GM19324 (cell line): ENCODE results near the gene RABEP1.

ENCODE experiments used
- ATAC-seq: cut with Tn5 transposase; IDR thresholded peaks from one replicate; pipeline ENCODE4 v1.9.1; 2021; ENCODE audit warnings: mild to moderate bottlenecking, moderate library complexity; ENCODE audit not compliant: unreplicated experiment, low FRiP score

Gene RABEP1

GRCh38 chr17:5355421-5356129 is 73.5 kb downstream of the RABEP1 start:
- ATAC-seq: no peak

GRCh38 chr17:5361426-5361825 is 79.3 kb downstream of the RABEP1 start:
- no peak for ATAC-seq

- no peak for ATAC-seq
These were observed 80.2 kb downstream of the RABEP1 start for GRCh38 chr17:5362162-5362811.

GRCh38 chr17:5364156-5364555 is 82.1 kb downstream of the RABEP1 start:
- no peak for ATAC-seq

GRCh38 chr17:5364696-5365095 is 82.6 kb downstream of the RABEP1 start:
- no peak for ATAC-seq

GRCh38 chr17:5365831-5366230 is 83.7 kb downstream of the RABEP1 start:
- no peak for ATAC-seq

GRCh38 chr17:5370411-5370810 is 88.3 kb downstream of the RABEP1 start:
- ATAC-seq: no peak

- no peak for ATAC-seq
These were observed 91.0 kb downstream of the RABEP1 start for GRCh38 chr17:5373112-5373511.

GRCh38 chr17:5378566-5379207 is 96.6 kb downstream of the RABEP1 start:
- no peak for ATAC-seq

GRCh38 chr17:5379351-5380107 is 97.4 kb downstream of the RABEP1 start:
- ATAC-seq: no peak

GRCh38 chr17:5380491-5381135 is 98.5 kb downstream of the RABEP1 start:
- ATAC-seq: no peak

GRCh38 chr17:5381542-5381941 is 99.5 kb downstream of the RABEP1 start:
- no peak for ATAC-seq

- ATAC-seq: no peak
These were observed 109.6 kb downstream of the RABEP1 start for GRCh38 chr17:5391678-5392077.

GRCh38 chr17:5396612-5397011 is 114.5 kb downstream of the RABEP1 start:
- ATAC-seq: no peak

- no peak for ATAC-seq
These were observed 117.7 kb downstream of the RABEP1 start for GRCh38 chr17:5399767-5400166.

- no peak for ATAC-seq
These were observed 123.3 kb downstream of the RABEP1 start for GRCh38 chr17:5405400-5405799.

GRCh38 chr17:5408186-5408585 is 126.1 kb downstream of the RABEP1 start:
- ATAC-seq: no peak

GRCh38 chr17:5410594-5411272 is 128.6 kb downstream of the RABEP1 start:
- no peak for ATAC-seq

- no peak for ATAC-seq
These were observed 131.6 kb downstream of the RABEP1 start for GRCh38 chr17:5413682-5414081.

GRCh38 chr17:5416901-5417300 is 134.8 kb downstream of the RABEP1 start:
- no peak for ATAC-seq
